ENCODE data around the gene ARHGEF3.
"Not testable (repeated sequence)": the region's sequence is repeated elsewhere in the genome, so short reads cannot be mapped to it uniquely, and the experiment has no call there.

DNA sequence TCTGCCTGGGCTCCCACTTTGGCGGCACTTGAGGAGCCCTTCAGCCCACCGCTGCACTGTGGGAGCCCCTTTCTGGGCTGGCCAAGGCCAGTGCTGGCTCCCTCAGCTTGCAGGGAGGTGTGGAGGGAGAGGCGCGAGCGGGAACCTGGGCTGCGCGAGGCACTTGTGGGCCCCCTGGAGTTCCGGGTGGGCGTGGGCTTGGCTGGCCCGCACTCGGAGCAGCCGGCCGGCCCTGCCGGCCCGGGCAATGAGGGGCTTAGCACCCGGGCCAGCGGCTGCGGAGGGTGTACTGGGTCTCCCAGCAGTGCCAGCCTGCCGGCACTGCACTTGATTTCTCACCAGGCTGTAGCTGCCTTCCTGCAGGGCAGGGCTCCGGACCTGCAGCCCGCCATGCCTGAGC, 82.9 kb downstream of the ARHGEF3 start:
- TF ChIP-seq, protein P1, sequence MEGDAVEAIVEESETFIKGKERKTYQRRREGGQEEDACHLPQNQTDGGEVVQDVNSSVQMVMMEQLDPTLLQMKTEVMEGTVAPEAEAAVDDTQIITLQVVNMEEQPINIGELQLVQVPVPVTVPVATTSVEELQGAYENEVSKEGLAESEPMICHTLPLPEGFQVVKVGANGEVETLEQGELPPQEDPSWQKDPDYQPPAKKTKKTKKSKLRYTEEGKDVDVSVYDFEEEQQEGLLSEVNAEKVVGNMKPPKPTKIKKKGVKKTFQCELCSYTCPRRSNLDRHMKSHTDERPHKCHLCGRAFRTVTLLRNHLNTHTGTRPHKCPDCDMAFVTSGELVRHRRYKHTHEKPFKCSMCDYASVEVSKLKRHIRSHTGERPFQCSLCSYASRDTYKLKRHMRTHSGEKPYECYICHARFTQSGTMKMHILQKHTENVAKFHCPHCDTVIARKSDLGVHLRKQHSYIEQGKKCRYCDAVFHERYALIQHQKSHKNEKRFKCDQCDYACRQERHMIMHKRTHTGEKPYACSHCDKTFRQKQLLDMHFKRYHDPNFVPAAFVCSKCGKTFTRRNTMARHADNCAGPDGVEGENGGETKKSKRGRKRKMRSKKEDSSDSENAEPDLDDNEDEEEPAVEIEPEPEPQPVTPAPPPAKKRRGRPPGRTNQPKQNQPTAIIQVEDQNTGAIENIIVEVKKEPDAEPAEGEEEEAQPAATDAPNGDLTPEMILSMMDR (IDR thresholded peaks at IDR 0.05) = not testable (repeated sequence)
- not testable (repeated sequence) for TF ChIP-seq POLR2A (IDR thresholded peaks at IDR 0.05)
